Sigmoid colon (tissue), 7 donors: ENCODE measurements around the gene SLC22A3. TPM values are rescaled to one million over a fixed set of nuclear protein-coding genes. Genes with fewer than 3 reads are reported as not detected.

Source experiments
- polyA plus RNA-seq, 3 donors: library from polyadenylated mRNA; stranded (reverse); fragments of 200-250 nt; gene quantifications; one replicate each; pipeline ENCODE4 v1.2.3, GENCODE V29; 2013
- total RNA-seq, 4 donors: library from RNA; depleted of rRNA; stranded (reverse); fragments of >200 nt; gene quantifications; one replicate each; pipeline ENCODE4 v1.1.0, GENCODE V29; 2016
- donor health status: healthy with polysubstance abuse.
- donor health status: Bipolar disorder and iron deficiency.
- donor health status: healthy.

SLC22A3 gene
- total and polyA plus RNA-seq, 7 donors: 0.23 to 26.3 (median 13.6) TPM

Other genes with a start within 250 kb of the SLC22A3 start
- gene SLC22A1, start 226.6 kb upstream of the SLC22A3 start, total RNA-seq: 1 to 10 TPM in 2 of 4 donors, under 1 TPM in 1, not detected in 1; 0.99 to 1.9 (median 1.1) TPM
- gene SLC22A1, start 226.6 kb upstream of the SLC22A3 start, polyA plus RNA-seq: under 1 TPM in 1 of 3 donors, not detected in 2; 0.58 TPM
- gene SLC22A2, start 89.6 kb upstream of the SLC22A3 start, total RNA-seq: under 1 TPM; 0.27 to 0.99 (median 0.32) TPM
- gene SLC22A2, start 89.6 kb upstream of the SLC22A3 start, polyA plus RNA-seq: not detected